HepG2 (cell line): ENCODE measurements around the gene PRR5L. TPM values are rescaled to one million over a fixed set of nuclear protein-coding genes. Genes with fewer than 3 reads are reported as not detected.
A peak's percentile ranks its signal among the peaks of the same experiment; 100 is the strongest.

Experiments
- AKAP8 ChIP-seq: sonication (generic); formaldehyde crosslinking; IDR thresholded peaks from 2 replicates; pipeline ENCODE4 v1.5.1; 2020; ENCODE audit warnings: mild to moderate bottlenecking, missing genetic modification reagents
- BHLHE40 ChIP-seq: IDR thresholded peaks from 2 replicates; pipeline ENCODE4 v1.6.1; 2011; ENCODE audit warnings: low read length, improper control_type of control experiment
- EP300 ChIP-seq, 3 experiments: sonication (generic) in 1 of 3; formaldehyde crosslinking in 1 of 3; IDR thresholded peaks; 2 replicates each; pipeline versions ENCODE4 v1.5.1 to v1.6.1; 2011 to 2020; ENCODE audit warnings: low read depth in 2 of 3, low read length in 2 of 3, borderline replicate concordance in 1 of 3, improper control_type of control experiment in 1 of 3, mild to moderate bottlenecking in 1 of 3, missing genetic modification reagents in 1 of 3, moderate library complexity in 1 of 3
- FOXA3 ChIP-seq: IDR thresholded peaks from 2 replicates; pipeline ENCODE4 v1.6.1; 2016; ENCODE audit warnings: missing genetic modification reagents, missing compliant biosample characterization
- IKZF1 ChIP-seq: fragments of 450-650 bp; IDR thresholded peaks from 2 replicates; pipeline ENCODE4 v1.7.1; 2016
- IRF2 ChIP-seq: IDR thresholded peaks from 2 replicates; pipeline ENCODE4 v1.6.1; 2018; ENCODE audit warnings: missing genetic modification reagents, missing compliant biosample characterization
- KDM4B ChIP-seq: sonication (generic); formaldehyde crosslinking; IDR thresholded peaks from 2 replicates; pipeline ENCODE4 v1.4.0; 2020; ENCODE audit warnings: missing genetic modification reagents
- MATR3 ChIP-seq: sonication (generic); formaldehyde crosslinking; IDR thresholded peaks from 2 replicates; pipeline ENCODE4 v1.4.0; 2020; ENCODE audit warnings: missing genetic modification reagents
- NCOA2 ChIP-seq: sonication (generic); formaldehyde crosslinking; IDR thresholded peaks from 2 replicates; pipeline ENCODE4 v1.8.0; 2022; ENCODE audit warnings: inconsistent platforms
- PITX1 ChIP-seq: sonication (generic); formaldehyde crosslinking; IDR thresholded peaks from 2 replicates; pipeline ENCODE4 v1.5.1; 2020; ENCODE audit warnings: mild to moderate bottlenecking, missing genetic modification reagents
- SP5 ChIP-seq: IDR thresholded peaks from 2 replicates; pipeline ENCODE4 v1.6.1; 2016; ENCODE audit warnings: low read depth, borderline replicate concordance
- TRIM24 ChIP-seq: sonication (generic); formaldehyde crosslinking; IDR thresholded peaks from 2 replicates; pipeline ENCODE4 v1.8.0; 2022; ENCODE audit warnings: mild to moderate bottlenecking, missing genetic modification reagents
- ZFP1 ChIP-seq: IDR thresholded peaks from 2 replicates; pipeline ENCODE4 v1.6.1; 2016
- ZKSCAN8 ChIP-seq: IDR thresholded peaks from 2 replicates; pipeline ENCODE4 v1.6.1; 2016; ENCODE audit warnings: borderline replicate concordance, missing genetic modification reagents, missing compliant biosample characterization
- ZNF124 ChIP-seq: sonication (generic); formaldehyde crosslinking; IDR thresholded peaks from 2 replicates; pipeline ENCODE4 v1.4.0; 2020; ENCODE audit warnings: missing genetic modification reagents
- ZNF20 ChIP-seq: sonication (generic); formaldehyde crosslinking; IDR thresholded peaks from 2 replicates; pipeline ENCODE4 v1.4.0; 2020; ENCODE audit warnings: mild to moderate bottlenecking, moderate library complexity, missing genetic modification reagents
- ZNF230 ChIP-seq: sonication (generic); formaldehyde crosslinking; IDR thresholded peaks from 2 replicates; pipeline ENCODE4 v1.4.0; 2020; ENCODE audit warnings: mild to moderate bottlenecking, missing genetic modification reagents
- ZNF232 ChIP-seq: sonication (generic); formaldehyde crosslinking; IDR thresholded peaks from 2 replicates; pipeline ENCODE4 v1.4.0; 2020; ENCODE audit warnings: missing genetic modification reagents, borderline replicate concordance
- ZNF296 ChIP-seq: sonication (generic); formaldehyde crosslinking; conservative IDR thresholded peaks from 2 replicates; pipeline ENCODE4 v1.5.0; 2020; ENCODE audit warnings: mild to moderate bottlenecking, missing genetic modification reagents
- ZNF34 ChIP-seq: sonication (generic); formaldehyde crosslinking; IDR thresholded peaks from 2 replicates; pipeline ENCODE4 v1.4.0; 2020; ENCODE audit warnings: mild to moderate bottlenecking, missing genetic modification reagents, borderline replicate concordance
- ZNF530 ChIP-seq: sonication (generic); formaldehyde crosslinking; IDR thresholded peaks from 2 replicates; pipeline ENCODE4 v1.5.0; 2020; ENCODE audit warnings: low read depth, mild to moderate bottlenecking, missing genetic modification reagents
- ZNF788 ChIP-seq: sonication (generic); formaldehyde crosslinking; IDR thresholded peaks from 2 replicates; pipeline ENCODE4 v1.5.0; 2020; ENCODE audit warnings: mild to moderate bottlenecking, missing genetic modification reagents, borderline replicate concordance
- ZNF883 ChIP-seq: sonication (generic); formaldehyde crosslinking; IDR thresholded peaks from 2 replicates; pipeline ENCODE4 v1.5.1; 2020; ENCODE audit warnings: mild to moderate bottlenecking, missing genetic modification reagents; ENCODE audit errors: not compliant biosample characterization
- polyA plus RNA-seq, 8 experiments: library from polyadenylated mRNA; depleted of rRNA in 3 of 8; stranded (reverse) in 7 of 8; unstranded in 1 of 8; fragments of >200 nt; fragmentation: Illumina TruSeq in 4 of 8; extraction: Trizol in 4 of 8; gene quantifications; 2 replicates each; pipeline versions ENCODE4 v1.2.1 to v1.2.3, GENCODE V29; 2011 to 2016; ENCODE audit warnings: low read depth in 4 of 8, missing spikeins in 1 of 8, mixed read lengths in 1 of 8; ENCODE audit not compliant: insufficient read depth in 1 of 8
- total RNA-seq, 5 experiments: library from RNA; depleted of rRNA; stranded (reverse); fragments of >200 nt; fragmentation: Illumina TruSeq; extraction: Trizol; gene quantifications; 2 replicates each; pipeline ENCODE4 v1.2.3, GENCODE V29; 2016; ENCODE audit warnings: low read depth in 1 of 5
- TF ChIP-seq, protein P1 (sequence below): IDR thresholded peaks from 2 replicates; pipeline ENCODE4 v1.6.1; 2018; ENCODE audit warnings: missing genetic modification reagents
- TF ChIP-seq, protein P2 (sequence below): sonication (generic); formaldehyde crosslinking; IDR thresholded peaks from 2 replicates; pipeline ENCODE4 v1.4.0; 2020; ENCODE audit warnings: mild to moderate bottlenecking, missing genetic modification reagents
- TF ChIP-seq, protein P3 (sequence below): IDR thresholded peaks from 2 replicates; pipeline ENCODE4 v1.6.1; 2016; ENCODE audit warnings: missing compliant biosample characterization, missing genetic modification reagents, borderline replicate concordance
- TF ChIP-seq, protein P4 (sequence below): sonication (generic); IDR thresholded peaks from 2 replicates; pipeline ENCODE4 v1.6.1; 2016; ENCODE audit warnings: low read depth, borderline replicate concordance

PRR5L gene
- total and polyA plus RNA-seq, 2 of the 13 experiments (the other 11 are each of a cell fraction or from before 2014, with no cell fraction given): 0.16 TPM; not detected in 1

DNA sequence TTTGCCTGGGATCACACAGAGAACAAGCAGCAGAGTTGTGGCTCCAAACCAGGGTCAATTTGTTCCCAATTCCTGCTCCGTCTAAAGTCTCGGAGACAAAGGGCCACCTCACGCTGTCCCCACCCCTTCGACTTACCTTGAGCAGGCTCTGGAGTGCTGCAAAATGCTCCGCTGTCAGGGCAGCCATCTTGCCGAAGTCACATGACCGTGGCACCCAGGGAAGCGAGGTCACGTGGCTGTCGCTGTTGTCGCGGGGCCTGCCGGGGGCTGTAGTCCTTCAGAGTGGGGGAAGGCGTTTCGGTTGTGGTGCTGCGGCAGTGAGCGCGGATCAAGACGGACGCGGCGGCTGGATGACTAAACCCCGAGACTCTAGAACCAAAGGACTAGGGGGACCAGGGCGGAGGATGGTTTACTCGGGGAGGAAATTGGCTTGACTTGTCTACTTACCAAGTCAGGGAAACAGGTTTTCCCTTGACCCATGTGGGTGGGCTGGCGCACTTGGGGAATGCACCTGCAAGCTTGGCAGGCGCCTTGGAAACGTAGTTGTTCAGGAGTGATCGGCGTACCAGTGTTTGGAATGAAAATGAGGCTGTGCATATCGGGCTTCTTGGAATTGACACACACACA is 6.7 kb upstream of the PRR5L start, which contains the start of gene COMMD9 (continued):
- TF ChIP-seq ZNF788 (CRISPR knock-in tag) (peak; percentile 92), BHLHE40 (peak; percentile 71), SP5 (CRISPR knock-in tag) (peak; percentile 55; the same call in 1 of the 2 replicates), NCOA2 (CRISPR knock-in tag) (no peak), ZNF230 (CRISPR knock-in tag) (peak; percentile 68; the same call in 1 of the 2 replicates), AKAP8 (CRISPR knock-in tag) (no peak), ZNF20 (CRISPR knock-in tag) (no peak), PITX1 (CRISPR knock-in tag) (0 out of 2 replicates have a peak, but pooled peaks have one; percentile 21), FOXA3 (peak; percentile 67), ZNF530 (CRISPR knock-in tag) (0 out of 2 replicates have a peak, but pooled peaks have one; percentile 53), IKZF1 (no peak), EP300 (IDR thresholded peaks at IDR 0.05; ENCODE audit: low read depth in 2 of 2, low read length in 2 of 2) (no peak; a peak in 1 of 4 replicates), EP300 (CRISPR knock-in tag; IDR thresholded peaks at IDR 0.05; ENCODE audit: borderline replicate concordance) (no peak), ZNF34 (CRISPR knock-in tag) (0 out of 2 replicates have a peak, but pooled peaks have one; percentile 62), MATR3 (CRISPR knock-in tag) (no peak), ZFP1 (CRISPR knock-in tag) (peak; percentile 41; the same call in 1 of the 2 replicates), ZNF124 (CRISPR knock-in tag) (peak; percentile 46; the same call in 1 of the 2 replicates), IRF2 (CRISPR knock-in tag) (peak; percentile 99), KDM4B (CRISPR knock-in tag) (peak; percentile 12; the same call in 1 of the 2 replicates), ZNF296 (CRISPR knock-in tag) (no peak), TRIM24 (no peak), ZNF883 (CRISPR knock-in tag) (peak; percentile 47), ZNF232 (peak; percentile 84; the same call in 1 of the 2 replicates), ZKSCAN8 (CRISPR knock-in tag) (peak; percentile 52; the same call in 1 of the 2 replicates)
- TF ChIP-seq, protein P1, sequence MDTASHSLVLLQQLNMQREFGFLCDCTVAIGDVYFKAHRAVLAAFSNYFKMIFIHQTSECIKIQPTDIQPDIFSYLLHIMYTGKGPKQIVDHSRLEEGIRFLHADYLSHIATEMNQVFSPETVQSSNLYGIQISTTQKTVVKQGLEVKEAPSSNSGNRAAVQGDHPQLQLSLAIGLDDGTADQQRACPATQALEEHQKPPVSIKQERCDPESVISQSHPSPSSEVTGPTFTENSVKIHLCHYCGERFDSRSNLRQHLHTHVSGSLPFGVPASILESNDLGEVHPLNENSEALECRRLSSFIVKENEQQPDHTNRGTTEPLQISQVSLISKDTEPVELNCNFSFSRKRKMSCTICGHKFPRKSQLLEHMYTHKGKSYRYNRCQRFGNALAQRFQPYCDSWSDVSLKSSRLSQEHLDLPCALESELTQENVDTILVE (CRISPR knock-in tag): peak; percentile 66; the same call in 1 of the 2 replicates
- TF ChIP-seq, protein P2, sequence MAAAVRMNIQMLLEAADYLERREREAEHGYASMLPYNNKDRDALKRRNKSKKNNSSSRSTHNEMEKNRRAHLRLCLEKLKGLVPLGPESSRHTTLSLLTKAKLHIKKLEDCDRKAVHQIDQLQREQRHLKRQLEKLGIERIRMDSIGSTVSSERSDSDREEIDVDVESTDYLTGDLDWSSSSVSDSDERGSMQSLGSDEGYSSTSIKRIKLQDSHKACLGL: no peak
- TF ChIP-seq, protein P3, sequence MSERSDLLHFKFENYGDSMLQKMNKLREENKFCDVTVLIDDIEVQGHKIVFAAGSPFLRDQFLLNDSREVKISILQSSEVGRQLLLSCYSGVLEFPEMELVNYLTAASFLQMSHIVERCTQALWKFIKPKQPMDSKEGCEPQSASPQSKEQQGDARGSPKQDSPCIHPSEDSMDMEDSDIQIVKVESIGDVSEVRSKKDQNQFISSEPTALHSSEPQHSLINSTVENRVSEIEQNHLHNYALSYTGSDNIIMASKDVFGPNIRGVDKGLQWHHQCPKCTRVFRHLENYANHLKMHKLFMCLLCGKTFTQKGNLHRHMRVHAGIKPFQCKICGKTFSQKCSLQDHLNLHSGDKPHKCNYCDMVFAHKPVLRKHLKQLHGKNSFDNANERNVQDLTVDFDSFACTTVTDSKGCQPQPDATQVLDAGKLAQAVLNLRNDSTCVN (CRISPR knock-in tag): peak; percentile 41; the same call in 1 of the 2 replicates
- TF ChIP-seq, protein P4, sequence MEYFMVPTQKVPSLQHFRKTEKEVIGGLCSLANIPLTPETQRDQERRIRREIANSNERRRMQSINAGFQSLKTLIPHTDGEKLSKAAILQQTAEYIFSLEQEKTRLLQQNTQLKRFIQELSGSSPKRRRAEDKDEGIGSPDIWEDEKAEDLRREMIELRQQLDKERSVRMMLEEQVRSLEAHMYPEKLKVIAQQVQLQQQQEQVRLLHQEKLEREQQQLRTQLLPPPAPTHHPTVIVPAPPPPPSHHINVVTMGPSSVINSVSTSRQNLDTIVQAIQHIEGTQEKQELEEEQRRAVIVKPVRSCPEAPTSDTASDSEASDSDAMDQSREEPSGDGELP: no peak
